ENCODE data around the gene BDP1.
"Not testable (repeated sequence)": the region's sequence is repeated elsewhere in the genome, so short reads cannot be mapped to it uniquely, and the experiment has no call there.

The BDP1 gene

DNA sequence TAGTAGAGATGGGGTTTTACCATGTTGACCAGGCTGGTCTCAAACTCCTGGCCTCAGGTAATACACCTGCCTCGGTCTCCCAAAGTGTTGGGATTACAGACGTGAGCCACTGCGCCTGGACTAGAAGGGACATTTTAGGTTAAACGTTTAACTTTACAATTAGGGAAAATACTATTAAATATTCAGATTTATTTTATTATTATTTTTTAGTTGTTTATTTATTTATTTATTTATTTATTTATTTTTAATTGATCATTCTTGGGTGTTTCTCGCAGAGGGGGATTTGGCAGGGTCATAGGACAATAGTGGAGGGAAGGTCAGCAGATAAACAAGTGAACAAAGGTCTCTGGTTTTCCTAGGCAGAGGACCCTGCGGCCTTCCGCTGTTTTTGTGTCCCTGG is 95.4 kb downstream of the BDP1 start:
- not testable (repeated sequence) for H3K4me1 ChIP-seq (ENCODE audit: control insufficient read depth, insufficient read depth, low read length); H3K9me3 ChIP-seq (ENCODE audit: control insufficient read depth, low read length); H3K9ac ChIP-seq (ENCODE audit: low read length); H3K4me3 ChIP-seq (ENCODE audit: low read length); H3K27me3 ChIP-seq (ENCODE audit: control insufficient read depth, insufficient read depth, low read length); H3K36me3 ChIP-seq (ENCODE audit: control insufficient read depth, insufficient read depth, low read length)

- H3K4me3 ChIP-seq (ENCODE audit: low read length); H3K27me3 ChIP-seq (ENCODE audit: control insufficient read depth, insufficient read depth, low read length); H3K36me3 ChIP-seq (ENCODE audit: control insufficient read depth, insufficient read depth, low read length); H3K4me1 ChIP-seq (ENCODE audit: control insufficient read depth, insufficient read depth, low read length); H3K9ac ChIP-seq (ENCODE audit: low read length); H3K9me3 ChIP-seq (ENCODE audit: control insufficient read depth, low read length): not testable (repeated sequence)
Observed at GRCh38 chr5:71551582-71551981, 96.1 kb downstream of the BDP1 start.

DNA sequence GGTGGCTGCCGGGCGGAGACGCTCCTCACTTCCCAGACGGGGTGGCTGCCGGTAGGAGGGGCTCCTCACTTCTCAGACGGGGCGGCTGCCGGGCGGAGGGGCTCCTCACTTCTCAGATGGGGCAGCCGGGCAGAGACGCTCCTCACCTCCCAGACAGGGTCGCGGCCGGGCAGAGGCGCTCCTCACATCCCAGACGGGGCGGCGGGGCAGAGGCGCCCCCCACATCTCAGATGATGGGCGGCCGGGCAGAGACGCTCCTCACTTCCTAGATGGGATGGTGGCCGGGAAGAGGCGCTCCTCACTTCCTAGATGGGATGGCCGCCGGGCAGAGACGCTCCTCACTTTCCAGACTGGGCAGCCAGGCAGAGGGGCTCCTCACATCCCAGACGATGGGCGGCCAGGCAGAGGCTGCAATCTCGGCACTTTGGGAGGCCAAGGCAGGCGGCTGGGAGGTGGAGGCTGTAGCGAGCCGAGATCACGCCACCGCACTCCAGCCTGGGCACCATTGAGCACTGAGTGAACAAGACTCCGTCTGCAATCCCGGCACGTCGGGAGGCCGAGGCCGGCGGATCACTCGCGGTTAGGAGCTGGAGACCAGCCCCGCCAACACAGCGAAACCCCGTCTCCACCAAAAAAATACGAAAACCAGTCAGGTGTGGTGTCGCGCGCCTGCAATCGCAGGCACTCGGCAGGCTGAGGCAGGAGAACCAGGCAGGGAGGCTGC is 96.7 kb downstream of the BDP1 start:
- not testable (repeated sequence) for H3K9ac ChIP-seq (ENCODE audit: low read length); H3K4me3 ChIP-seq (ENCODE audit: low read length); H3K36me3 ChIP-seq (ENCODE audit: control insufficient read depth, insufficient read depth, low read length); H3K27me3 ChIP-seq (ENCODE audit: control insufficient read depth, insufficient read depth, low read length); H3K9me3 ChIP-seq (ENCODE audit: control insufficient read depth, low read length); H3K4me1 ChIP-seq (ENCODE audit: control insufficient read depth, insufficient read depth, low read length)

- Histone ChIP-seq H3K4me1 (ENCODE audit: control insufficient read depth, insufficient read depth, low read length) (no peaks in the 10 kb centered on the region), H3K9me3 (ENCODE audit: control insufficient read depth, low read length) (no peaks in the 10 kb centered on the region), H3K4me3 (ENCODE audit: low read length) (no peak overlapping the region), H3K36me3 (ENCODE audit: control insufficient read depth, insufficient read depth, low read length) (no peaks in the 10 kb centered on the region), H3K9ac (ENCODE audit: low read length) (no peak overlapping the region), H3K27me3 (ENCODE audit: control insufficient read depth, insufficient read depth, low read length) (no peaks in the 10 kb centered on the region)
Observed at GRCh38 chr5:71563161-71563560, 107.7 kb downstream of the BDP1 start.

- H3K4me1 ChIP-seq (ENCODE audit: control insufficient read depth, insufficient read depth, low read length): no peaks in the 10 kb centered on the region
- H3K9ac ChIP-seq (ENCODE audit: low read length): no peak overlapping the region
- no peaks in the 10 kb centered on the region for H3K27me3 ChIP-seq (ENCODE audit: control insufficient read depth, insufficient read depth, low read length)
- no peaks in the 10 kb centered on the region for H3K36me3 ChIP-seq (ENCODE audit: control insufficient read depth, insufficient read depth, low read length)
- H3K9me3 ChIP-seq (ENCODE audit: control insufficient read depth, low read length): no peaks in the 10 kb centered on the region
- no peak overlapping the region for H3K4me3 ChIP-seq (ENCODE audit: low read length)
Observed at GRCh38 chr5:71564895-71565294, 109.4 kb downstream of the BDP1 start.

- Histone ChIP-seq H3K4me3 (ENCODE audit: low read length) (no peak overlapping the region), H3K36me3 (ENCODE audit: control insufficient read depth, insufficient read depth, low read length) (no peaks in the 10 kb centered on the region), H3K9me3 (ENCODE audit: control insufficient read depth, low read length) (no peaks in the 10 kb centered on the region), H3K9ac (ENCODE audit: low read length) (no peak overlapping the region), H3K27me3 (ENCODE audit: control insufficient read depth, insufficient read depth, low read length) (no peaks in the 10 kb centered on the region), H3K4me1 (ENCODE audit: control insufficient read depth, insufficient read depth, low read length) (peaks cover 7% of the 10 kb centered on the region)
Observed at GRCh38 chr5:71569748-71570509, 114.5 kb downstream of the BDP1 start.

GRCh38 chr5:71571811-71572210 is 116.4 kb downstream of the BDP1 start:
- H3K9ac ChIP-seq (ENCODE audit: low read length); H3K36me3 ChIP-seq (ENCODE audit: control insufficient read depth, insufficient read depth, low read length); H3K9me3 ChIP-seq (ENCODE audit: control insufficient read depth, low read length); H3K4me3 ChIP-seq (ENCODE audit: low read length); H3K27me3 ChIP-seq (ENCODE audit: control insufficient read depth, insufficient read depth, low read length); H3K4me1 ChIP-seq (ENCODE audit: control insufficient read depth, insufficient read depth, low read length): not testable (repeated sequence)

- no peaks in the 10 kb centered on the region for H3K9me3 ChIP-seq (ENCODE audit: control insufficient read depth, low read length)
- peaks cover 7% of the 10 kb centered on the region for H3K4me1 ChIP-seq (ENCODE audit: control insufficient read depth, insufficient read depth, low read length)
- no peak overlapping the region for H3K9ac ChIP-seq (ENCODE audit: low read length)
- no peaks in the 10 kb centered on the region for H3K27me3 ChIP-seq (ENCODE audit: control insufficient read depth, insufficient read depth, low read length)
- H3K36me3 ChIP-seq (ENCODE audit: control insufficient read depth, insufficient read depth, low read length): no peaks in the 10 kb centered on the region
- H3K4me3 ChIP-seq (ENCODE audit: low read length): peak overlapping the region; percentile 7
Observed at GRCh38 chr5:71573591-71573990, 118.1 kb downstream of the BDP1 start.

DNA sequence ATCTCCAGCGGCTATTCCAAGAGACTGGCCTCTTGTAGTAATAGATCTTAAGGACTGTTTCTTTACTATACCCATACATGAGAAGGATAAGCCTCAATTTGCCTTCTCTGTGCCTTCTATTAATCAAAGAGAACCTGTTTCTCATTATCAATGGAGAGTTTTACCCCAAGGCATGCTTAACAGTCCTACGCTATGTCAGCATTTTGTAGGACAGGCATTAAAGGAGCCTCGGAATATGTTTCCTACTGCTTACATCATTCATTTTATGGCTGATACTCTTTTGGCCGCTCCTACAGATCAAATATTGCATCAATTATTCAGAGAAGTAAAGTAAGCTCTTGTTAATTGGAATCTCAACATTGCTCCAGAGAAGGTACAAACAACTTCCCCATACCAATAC is 120.1 kb downstream of the BDP1 start:
- H3K4me1 ChIP-seq (ENCODE audit: control insufficient read depth, insufficient read depth, low read length); H3K36me3 ChIP-seq (ENCODE audit: control insufficient read depth, insufficient read depth, low read length); H3K9me3 ChIP-seq (ENCODE audit: control insufficient read depth, low read length): not testable (repeated sequence)

GRCh38 chr5:71576241-71576640 is 120.8 kb downstream of the BDP1 start:
- Histone ChIP-seq H3K4me1 (ENCODE audit: control insufficient read depth, insufficient read depth, low read length) (peaks cover 7% of the 10 kb centered on the region), H3K9ac (ENCODE audit: low read length) (no peak overlapping the region), H3K27me3 (ENCODE audit: control insufficient read depth, insufficient read depth, low read length) (no peaks in the 10 kb centered on the region)

More for the DNA sequence above, 120.1 kb downstream of the BDP1 start:
- not testable (repeated sequence) for H3K27me3 ChIP-seq (ENCODE audit: control insufficient read depth, insufficient read depth, low read length); H3K9ac ChIP-seq (ENCODE audit: low read length); H3K4me3 ChIP-seq (ENCODE audit: low read length)

GRCh38 chr5:71577839-71578238 is 122.4 kb downstream of the BDP1 start:
- not testable (repeated sequence) for H3K9ac ChIP-seq (ENCODE audit: low read length); H3K4me3 ChIP-seq (ENCODE audit: low read length); H3K36me3 ChIP-seq (ENCODE audit: control insufficient read depth, insufficient read depth, low read length); H3K4me1 ChIP-seq (ENCODE audit: control insufficient read depth, insufficient read depth, low read length); H3K27me3 ChIP-seq (ENCODE audit: control insufficient read depth, insufficient read depth, low read length); H3K9me3 ChIP-seq (ENCODE audit: control insufficient read depth, low read length)

More at GRCh38 chr5:71576241-71576640, 120.8 kb downstream of the BDP1 start:
- H3K4me3 ChIP-seq (ENCODE audit: low read length): no peak overlapping the region
- H3K36me3 ChIP-seq (ENCODE audit: control insufficient read depth, insufficient read depth, low read length): no peaks in the 10 kb centered on the region
- H3K9me3 ChIP-seq (ENCODE audit: control insufficient read depth, low read length): no peaks in the 10 kb centered on the region

GRCh38 chr5:71582945-71583584 is 127.6 kb downstream of the BDP1 start:
- Histone ChIP-seq H3K4me1 (ENCODE audit: control insufficient read depth, insufficient read depth, low read length) (peaks cover 5% of the 10 kb centered on the region), H3K4me3 (ENCODE audit: low read length) (no peak overlapping the region), H3K9ac (ENCODE audit: low read length) (no peak overlapping the region), H3K9me3 (ENCODE audit: control insufficient read depth, low read length) (no peaks in the 10 kb centered on the region), H3K27me3 (ENCODE audit: control insufficient read depth, insufficient read depth, low read length) (no peaks in the 10 kb centered on the region), H3K36me3 (ENCODE audit: control insufficient read depth, insufficient read depth, low read length) (no peaks in the 10 kb centered on the region)

Data from mucosa of stomach (tissue), 1 donor.